ENCODE measurements around the gene LENEP.

Gene LENEP

GRCh38 chr1:155024315-155024714, 30.9 kb downstream of the LENEP start:
- H3K4me3 ChIP-seq (ENCODE audit: low read depth, low read length) = no peak overlapping the region

DNA sequence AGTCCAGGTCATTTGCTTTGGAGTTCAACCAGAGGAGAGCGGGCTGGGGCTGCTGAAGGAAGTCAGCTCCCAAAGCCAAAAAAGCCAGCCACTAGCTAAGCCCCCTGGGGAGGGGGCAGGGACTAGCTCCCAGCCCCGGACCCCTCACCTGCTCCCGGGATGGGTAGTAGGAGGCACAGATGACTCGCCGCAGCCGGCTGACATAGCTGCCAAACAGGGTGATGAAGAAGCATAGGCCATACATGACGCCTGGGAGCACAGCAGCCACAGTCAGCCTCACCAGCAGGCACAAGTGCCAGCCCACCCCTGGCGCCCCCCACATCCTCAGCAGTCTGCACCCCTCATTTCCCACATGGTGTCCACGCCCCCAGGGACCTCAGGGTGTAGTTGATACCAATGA, 32.8 kb downstream of the LENEP start:
- no peak overlapping the region for H3K4me3 ChIP-seq (ENCODE audit: low read depth, low read length)

DNA sequence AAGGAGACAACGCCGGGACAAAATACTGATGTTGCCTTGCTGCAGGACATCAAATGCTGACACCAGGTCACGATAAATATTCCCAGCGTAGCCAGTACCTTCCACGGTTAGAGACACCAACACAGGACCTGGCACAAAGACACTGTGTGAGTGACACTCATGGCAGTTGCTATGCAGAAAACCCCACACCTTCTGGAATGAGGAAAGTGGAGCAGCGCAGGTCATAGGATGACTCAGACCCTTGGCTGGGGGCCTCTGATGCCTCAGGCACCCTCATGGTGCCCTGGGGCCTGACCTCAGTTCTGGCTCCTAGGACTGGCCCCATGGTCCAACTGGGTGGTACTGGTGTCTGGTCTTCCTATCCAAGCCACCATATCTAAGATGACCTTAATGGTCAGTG, 33.2 kb downstream of the LENEP start:
- no peak overlapping the region for H3K4me3 ChIP-seq (ENCODE audit: low read depth, low read length)

DNA sequence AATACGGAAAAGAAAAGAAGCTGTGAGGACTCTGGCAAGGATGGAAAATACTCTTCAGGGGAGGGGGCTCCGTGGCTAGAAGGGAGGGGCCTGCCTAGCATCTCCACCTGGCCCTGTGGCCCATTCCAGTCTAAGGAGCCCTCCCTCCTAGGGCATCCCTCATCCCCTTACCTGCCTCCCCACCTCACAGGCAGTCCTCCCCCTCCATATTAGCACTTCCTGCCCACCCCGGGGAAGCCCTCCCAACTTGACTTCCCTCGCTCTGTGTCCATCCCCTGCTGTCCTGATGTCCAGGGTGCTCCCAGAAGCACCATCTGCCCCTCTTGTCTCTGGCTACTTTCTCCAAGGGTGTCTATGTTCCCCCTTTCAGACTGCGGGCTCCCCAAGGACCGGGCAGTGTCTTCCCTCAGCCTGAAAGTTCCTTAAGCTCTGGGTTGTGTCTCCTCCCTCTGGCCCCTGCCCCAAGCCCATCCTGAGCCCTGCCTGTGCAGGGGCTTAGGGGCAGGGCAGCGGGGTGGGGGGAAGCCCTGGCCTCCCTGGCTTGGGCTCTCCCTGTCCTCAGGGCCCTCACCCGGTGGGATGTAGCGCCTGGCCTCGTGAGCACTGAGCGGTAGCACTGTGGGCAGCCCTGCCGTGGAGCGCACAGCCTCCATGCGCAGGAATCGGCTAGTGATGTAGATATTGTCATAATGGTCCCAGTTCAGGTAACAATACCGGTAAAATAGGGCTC, 36.3 kb downstream of the LENEP start:
- no peak overlapping the region for H3K4me3 ChIP-seq (ENCODE audit: low read depth, low read length)

DNA sequence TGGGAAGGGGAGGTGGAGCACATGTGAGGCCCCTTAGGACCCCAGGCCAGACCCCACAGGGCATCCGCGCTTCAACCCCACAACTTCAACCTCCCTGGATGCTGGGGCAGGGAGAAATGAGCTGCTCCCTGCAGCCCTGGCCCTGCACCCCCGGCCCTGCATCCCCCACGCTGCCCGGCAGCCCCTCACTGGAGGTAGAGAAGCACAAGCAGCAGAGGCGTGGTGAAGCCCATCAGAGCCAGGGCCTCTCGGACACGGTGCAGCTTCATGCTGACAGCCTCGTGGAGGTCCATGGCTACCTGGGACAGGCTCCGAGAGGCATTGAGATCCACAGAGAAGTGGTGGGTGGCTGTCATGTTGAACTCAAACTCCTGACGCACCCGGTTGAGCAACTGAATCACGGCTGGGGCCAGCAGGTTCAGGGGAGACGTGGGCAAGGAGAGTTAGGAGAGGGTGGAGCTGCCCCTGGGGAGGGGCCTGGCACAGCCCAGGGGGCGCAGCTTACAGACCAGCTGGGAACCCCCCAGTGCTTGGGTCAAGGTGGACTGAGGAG, 36.9 kb downstream of the LENEP start:
- H3K4me3 ChIP-seq (ENCODE audit: low read depth, low read length) = no peak overlapping the region

- no peak overlapping the region for H3K4me3 ChIP-seq (ENCODE audit: low read depth, low read length)
Measured at GRCh38 chr1:155030899-155031298, 37.5 kb downstream of the LENEP start.

DNA sequence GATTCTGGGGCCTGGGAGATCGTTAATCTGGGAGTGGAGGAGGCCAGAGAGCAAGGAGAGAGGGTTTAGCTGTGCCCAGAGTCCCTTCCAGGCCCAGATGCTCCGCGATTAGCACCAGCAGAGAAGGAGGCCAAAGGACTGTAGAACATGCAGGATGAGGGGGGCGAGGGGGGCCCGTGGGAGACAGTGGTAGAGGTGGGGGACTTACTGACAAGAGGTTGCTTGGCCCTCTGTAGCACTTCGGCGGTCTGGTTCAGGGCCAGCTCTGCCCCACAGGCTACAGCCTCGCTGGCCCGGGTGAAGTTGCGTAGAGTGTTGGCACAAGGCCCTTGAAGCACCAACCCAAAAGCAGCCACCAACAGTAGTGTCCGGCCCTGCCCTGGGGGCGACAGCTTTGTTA, 39.5 kb downstream of the LENEP start:
- H3K4me3 ChIP-seq (ENCODE audit: low read depth, low read length) = no peak overlapping the region

DNA sequence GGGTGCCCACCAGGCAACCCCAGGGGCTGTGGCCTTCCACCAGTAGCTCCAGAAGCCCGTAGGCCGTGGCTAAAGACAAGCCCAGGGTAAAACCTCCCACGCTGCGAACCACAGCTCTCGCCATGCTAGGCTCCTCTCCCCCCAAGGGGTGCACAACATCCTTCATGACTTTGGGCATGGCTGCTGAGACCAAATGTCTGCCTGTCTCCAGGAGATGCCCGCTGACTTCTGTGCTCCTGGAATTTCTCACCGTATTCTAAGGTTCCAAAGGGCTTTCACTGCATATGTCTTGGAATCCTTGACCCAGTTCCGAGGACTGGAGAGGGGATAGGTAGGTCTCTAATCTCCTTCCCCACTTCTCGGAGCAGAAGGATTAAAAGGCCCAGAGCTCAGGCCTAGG, 40.1 kb downstream of the LENEP start, which contains the start of the genes DCST1 and DCST2:
TSS of gene DCST1 (plus strand) at position 301 of the 400 bp plus-strand sequence. CDS start 213 bp downstream, outside the sequence.
TSS of gene DCST2 (minus strand) at position 258 of the 400 bp plus-strand sequence. CDS start at position 178, 80 bp downstream.
- H3K4me3 ChIP-seq (ENCODE audit: low read depth, low read length) = no peak within 1 kb of the TSS

- no peak overlapping the region for H3K4me3 ChIP-seq (ENCODE audit: low read depth, low read length)
Measured at GRCh38 chr1:155034318-155035208, 41.2 kb downstream of the LENEP start.

GRCh38 chr1:155035936-155036335, 42.5 kb downstream of the LENEP start:
- H3K4me3 ChIP-seq (ENCODE audit: low read depth, low read length) = no peak overlapping the region

DNA sequence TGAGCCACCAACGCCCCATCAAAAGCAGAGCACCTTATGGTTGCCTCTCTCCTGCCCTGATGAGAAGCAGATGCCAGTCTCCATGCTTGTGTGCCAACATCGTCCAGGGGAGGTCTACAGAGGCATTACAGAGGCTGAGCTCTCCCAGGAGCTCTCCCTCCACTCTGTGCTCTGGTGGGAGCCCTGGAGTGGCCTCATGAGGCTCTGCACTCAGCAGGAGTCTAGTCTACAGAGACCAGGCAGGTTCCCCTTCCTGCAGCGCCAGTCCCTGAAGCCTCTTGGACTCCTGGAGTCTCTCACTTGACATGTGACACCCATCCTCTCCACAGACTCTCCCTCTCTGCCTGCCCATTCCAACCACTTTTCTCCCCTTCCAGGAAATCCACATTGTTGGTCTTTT, 43.7 kb downstream of the LENEP start:
- no peak overlapping the region for H3K4me3 ChIP-seq (ENCODE audit: low read depth, low read length)

GRCh38 chr1:155037851-155038441, 44.6 kb downstream of the LENEP start:
- no peak overlapping the region for H3K4me3 ChIP-seq (ENCODE audit: low read depth, low read length)

GRCh38 chr1:155038602-155039307, 45.4 kb downstream of the LENEP start:
- no peak overlapping the region for H3K4me3 ChIP-seq (ENCODE audit: low read depth, low read length)

DNA sequence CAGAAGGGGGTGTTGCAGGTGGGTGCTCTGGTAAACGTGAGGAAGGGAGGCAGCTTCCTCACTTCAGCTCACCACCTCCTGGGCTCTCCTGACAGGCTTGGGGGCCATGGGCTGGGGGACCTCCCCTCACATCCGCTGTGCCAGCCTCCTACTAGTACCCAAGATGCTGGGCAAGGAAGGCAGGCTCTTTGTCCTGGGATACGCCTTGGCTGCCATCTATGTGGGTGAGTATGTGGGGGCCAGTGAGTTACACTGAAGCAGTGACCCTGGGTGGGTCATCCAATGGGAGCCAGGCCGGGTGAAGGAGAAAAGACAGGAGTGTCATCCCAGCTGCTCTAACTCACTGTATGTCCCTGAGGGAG, 45.9 kb downstream of the LENEP start:
- H3K4me3 ChIP-seq (ENCODE audit: low read depth, low read length) = no peak overlapping the region

- no peak overlapping the region for H3K4me3 ChIP-seq (ENCODE audit: low read depth, low read length)
Measured at GRCh38 chr1:155040358-155041093, 47.1 kb downstream of the LENEP start.

DNA sequence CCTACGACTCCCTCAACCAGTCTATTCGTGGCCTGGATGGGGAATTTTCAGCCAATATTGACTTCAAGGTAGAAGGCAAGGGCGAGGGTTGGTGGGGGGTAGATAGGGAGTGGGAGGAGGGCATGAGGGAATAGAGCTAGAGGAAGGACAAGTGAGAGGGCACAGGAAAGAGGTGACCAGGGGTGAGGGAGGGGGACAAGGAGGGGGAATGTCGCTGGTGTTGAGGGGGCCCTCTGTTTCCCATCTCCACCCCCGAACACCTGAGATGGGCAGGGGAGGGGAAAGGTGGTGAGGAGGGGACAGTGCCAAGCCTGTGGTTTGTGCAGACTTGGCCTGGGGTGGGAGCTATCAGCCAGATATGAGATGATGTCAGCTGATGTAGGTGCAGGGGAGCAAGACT, 49.4 kb downstream of the LENEP start:
- H3K4me3 ChIP-seq (ENCODE audit: low read depth, low read length) = no peak overlapping the region

- H3K4me3 ChIP-seq (ENCODE audit: low read depth, low read length) = no peak overlapping the region
Measured at GRCh38 chr1:155043301-155043702, 49.9 kb downstream of the LENEP start.

DNA sequence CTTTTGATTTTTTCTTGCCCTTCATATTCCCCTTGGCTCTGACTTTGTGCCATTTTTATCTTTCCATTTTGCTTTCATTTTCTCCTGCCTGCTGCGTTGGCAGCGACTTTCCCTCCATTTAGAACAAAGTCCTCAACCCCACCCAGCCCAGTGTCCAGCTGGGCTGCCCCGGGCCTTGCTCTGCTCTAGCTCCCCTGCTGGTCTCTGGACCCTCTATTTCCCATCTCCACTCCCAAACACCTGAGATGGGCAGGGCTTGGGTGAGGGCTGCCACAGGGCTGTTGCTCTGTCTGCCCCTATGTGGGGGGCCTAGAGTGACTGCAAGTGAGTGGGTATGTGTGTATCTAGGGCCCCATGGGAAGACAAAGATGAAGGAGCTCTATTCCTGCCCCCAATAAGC, 50.4 kb downstream of the LENEP start:
- H3K4me3 ChIP-seq (ENCODE audit: low read depth, low read length) = no peak overlapping the region

Measured in iPS-11a (cell line).